Effector memory CD8-positive, alpha-beta T cell (primary cell): Measurements from ENCODE around the gene CFAP90.

ENCODE experiments used
- ATAC-seq: fragments of 150-1000 bp; cut with Tn5 transposase; replicated peaks from 2 replicates; pipeline ENCODE4 v1.10.0; 2021; ENCODE audit warnings: mild to moderate bottlenecking, moderate library complexity
- DNase-seq, 3 experiments: peaks; one replicate each; pipeline ENCODE4 v3.0.0; 2021
- H3K27ac Mint-ChIP-seq, 2 donors: one replicate each; pipeline ENCODE4 v1.8.0; 2022; ENCODE audit warnings: mild to moderate bottlenecking in 2 of 2, mixed read lengths in 2 of 2, moderate library complexity in 2 of 2
- H3K27me3 Mint-ChIP-seq, 2 donors: one replicate each; pipeline ENCODE4 v1.8.0; 2022; ENCODE audit warnings: mixed read lengths in 2 of 2
- H3K36me3 Mint-ChIP-seq: one replicate; pipeline ENCODE4 v1.8.0; 2022; ENCODE audit warnings: mild to moderate bottlenecking, moderate library complexity, mixed read lengths; ENCODE audit not compliant: insufficient read depth
- H3K4me1 Mint-ChIP-seq, 2 donors: one replicate each; pipeline ENCODE4 v1.8.0; 2022; ENCODE audit warnings: low read depth in 2 of 2, mixed read lengths in 2 of 2
- H3K4me3 Mint-ChIP-seq, 2 donors: one replicate each; pipeline ENCODE4 v1.8.0; 2022; ENCODE audit warnings: mild to moderate bottlenecking in 2 of 2, mixed read lengths in 2 of 2, moderate library complexity in 2 of 2
- H3K9me3 Mint-ChIP-seq, 2 donors: one replicate each; pipeline ENCODE4 v1.8.0; 2022; ENCODE audit warnings: mixed read lengths in 2 of 2

CFAP90 gene

DNA sequence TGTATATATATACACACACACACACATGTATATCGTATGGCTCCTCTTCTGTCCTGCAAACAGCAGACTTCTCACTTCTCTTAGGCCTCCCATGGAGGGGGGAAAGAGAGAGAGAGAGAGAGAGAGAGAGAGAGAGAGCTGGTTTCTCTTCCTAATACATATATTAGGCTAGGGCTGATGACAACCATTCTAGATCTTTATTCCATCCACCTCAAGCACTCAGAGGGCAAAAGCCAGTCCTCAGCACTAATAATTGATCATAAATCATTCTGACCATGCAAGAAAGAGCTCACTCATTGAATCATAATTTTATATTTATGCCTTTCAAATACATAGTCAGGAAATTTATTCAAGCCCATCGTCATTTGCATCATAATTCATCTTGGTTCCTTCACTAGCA lies 47.0 kb downstream of the CFAP90 start:
- no peak overlapping the region for H3K27ac Mint-ChIP-seq
- H3K36me3 Mint-ChIP-seq = peaks cover 3% of the 10 kb centered on the region
- H3K9me3 Mint-ChIP-seq = no peaks in the 10 kb centered on the region
- DNase-seq (no peak), ATAC-seq (no peak)
- H3K4me3 Mint-ChIP-seq = no peak overlapping the region
- H3K4me1 Mint-ChIP-seq = peaks cover 0 to 2% of the 10 kb centered on the region in 2 donors
- H3K27me3 Mint-ChIP-seq = peaks cover 4 to 27% of the 10 kb centered on the region in 2 donors

DNA sequence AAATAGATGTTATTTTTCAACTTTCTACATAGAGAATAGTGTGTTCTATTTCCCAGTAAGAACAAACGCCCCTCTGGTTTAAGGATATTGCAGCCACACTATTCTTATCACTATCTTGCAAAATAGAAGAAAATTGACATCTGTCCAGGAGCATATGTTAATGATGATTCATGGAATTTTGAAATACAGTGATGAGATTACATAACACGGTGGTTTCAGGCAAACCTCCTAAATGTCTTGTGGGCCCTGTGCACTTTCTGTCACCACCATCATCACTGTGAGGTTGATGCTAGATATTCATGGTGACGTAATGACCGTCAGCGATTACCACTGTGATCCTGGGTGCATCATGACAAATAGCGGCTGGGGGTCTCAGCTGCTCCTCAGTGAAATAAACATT lies 48.1 kb downstream of the CFAP90 start:
- Mint-ChIP-seq H3K9me3 (no peaks in the 10 kb centered on the region), H3K27ac (no peak overlapping the region), H3K27me3 (peaks cover 4 to 27% of the 10 kb centered on the region in 2 donors), H3K4me1 (peaks cover 0 to 2% of the 10 kb centered on the region in 2 donors), H3K36me3 (no peaks in the 10 kb centered on the region), H3K4me3 (no peak overlapping the region)
- DNase-seq (no peak), ATAC-seq (no peak)

DNA sequence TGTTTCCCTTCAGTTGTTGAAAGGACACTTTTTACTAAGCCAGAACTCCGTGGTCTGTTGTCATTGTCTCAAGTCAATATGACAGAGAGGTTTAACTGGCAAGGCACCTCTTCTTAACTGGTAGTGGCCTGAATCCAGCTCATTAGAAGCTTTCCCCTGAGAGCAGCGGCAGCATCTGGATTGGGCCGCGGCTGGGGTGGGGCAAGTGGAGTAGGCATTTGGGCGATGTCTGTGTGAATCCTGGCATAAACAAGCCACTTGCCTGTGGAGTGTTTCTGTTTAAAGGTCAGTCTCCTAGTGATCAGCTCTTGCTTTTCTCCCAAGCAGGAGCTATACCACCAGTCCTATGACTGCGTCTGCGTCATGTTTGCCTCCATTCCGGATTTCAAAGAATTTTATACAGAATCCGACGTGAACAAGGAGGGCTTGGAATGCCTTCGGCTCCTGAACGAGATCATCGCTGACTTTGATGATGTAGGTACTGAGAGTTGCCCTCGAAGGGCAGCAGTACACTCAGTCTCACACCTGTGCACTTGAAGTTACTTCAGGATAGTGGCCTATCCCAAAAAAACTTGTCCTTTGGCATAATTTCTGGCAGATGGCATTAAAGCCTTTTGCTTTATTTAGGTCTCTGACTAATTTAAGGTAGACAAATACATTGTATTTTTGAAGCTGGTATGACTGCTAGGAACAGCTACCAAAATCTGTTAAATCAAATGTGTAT lies 48.9 kb downstream of the CFAP90 start:
- ATAC-seq = no peak
- no peak for DNase-seq
- no peak overlapping the region for H3K27ac Mint-ChIP-seq
- H3K9me3 Mint-ChIP-seq = no peaks in the 10 kb centered on the region
- peaks cover 2% of the 10 kb centered on the region for H3K36me3 Mint-ChIP-seq
- H3K4me1 Mint-ChIP-seq = peaks cover 0 to 2% of the 10 kb centered on the region in 2 donors
- peaks cover 4 to 33% of the 10 kb centered on the region in 2 donors for H3K27me3 Mint-ChIP-seq
- no peak overlapping the region for H3K4me3 Mint-ChIP-seq

DNA sequence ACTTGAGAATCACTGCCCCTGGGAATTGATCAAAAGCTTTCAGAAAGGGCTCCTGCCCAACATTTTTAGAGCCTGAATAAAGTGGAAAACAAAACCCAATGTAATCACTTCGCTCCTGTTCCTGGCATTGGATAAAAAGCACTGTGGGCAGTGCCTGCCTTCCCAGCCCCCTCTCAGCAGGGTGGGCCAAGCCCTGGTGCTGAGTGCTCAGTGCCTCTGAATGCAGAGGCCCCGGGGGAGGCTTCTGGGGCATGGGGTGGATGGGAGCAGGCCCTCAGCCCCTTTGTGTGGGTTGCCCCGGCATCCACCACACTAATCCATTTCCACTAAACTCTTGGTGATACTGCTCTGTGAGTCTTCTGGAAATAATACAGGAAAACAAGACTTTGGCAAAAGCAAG lies 55.6 kb downstream of the CFAP90 start:
- Mint-ChIP-seq H3K4me1 (no peaks in the 10 kb centered on the region), H3K4me3 (no peak overlapping the region), H3K27ac (no peak overlapping the region), H3K27me3 (peaks cover 5 to 40% of the 10 kb centered on the region in 2 donors), H3K9me3 (no peaks in the 10 kb centered on the region), H3K36me3 (peaks cover 2% of the 10 kb centered on the region)
- DNase-seq = no peak
- ATAC-seq = no peak

DNA sequence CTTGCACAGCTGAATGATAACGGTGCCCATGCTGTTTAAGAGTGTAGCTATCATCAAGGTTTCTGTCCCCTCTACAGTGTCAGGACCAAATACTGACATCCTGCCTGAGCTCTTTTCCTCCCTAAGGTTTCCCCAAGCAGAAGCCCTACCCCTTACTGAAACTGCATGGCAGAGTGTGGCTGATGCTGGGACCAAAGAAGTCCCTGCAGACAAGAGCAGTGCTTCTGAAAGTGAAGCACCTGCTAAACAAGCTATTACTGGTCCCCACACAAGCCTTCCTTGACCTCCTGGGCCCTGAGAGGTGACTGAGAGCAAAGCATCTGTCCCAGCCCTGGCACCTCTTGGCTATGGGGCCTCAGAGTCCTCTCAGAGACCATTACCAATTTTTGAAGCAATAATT lies 56.1 kb downstream of the CFAP90 start:
- Mint-ChIP-seq H3K4me1 (no peaks in the 10 kb centered on the region), H3K4me3 (no peak overlapping the region), H3K27me3 (peaks cover 5 to 45% of the 10 kb centered on the region in 2 donors), H3K36me3 (peaks cover 2% of the 10 kb centered on the region), H3K9me3 (no peaks in the 10 kb centered on the region), H3K27ac (no peak overlapping the region)
- DNase-seq (no peak), ATAC-seq (no peak)

DNA sequence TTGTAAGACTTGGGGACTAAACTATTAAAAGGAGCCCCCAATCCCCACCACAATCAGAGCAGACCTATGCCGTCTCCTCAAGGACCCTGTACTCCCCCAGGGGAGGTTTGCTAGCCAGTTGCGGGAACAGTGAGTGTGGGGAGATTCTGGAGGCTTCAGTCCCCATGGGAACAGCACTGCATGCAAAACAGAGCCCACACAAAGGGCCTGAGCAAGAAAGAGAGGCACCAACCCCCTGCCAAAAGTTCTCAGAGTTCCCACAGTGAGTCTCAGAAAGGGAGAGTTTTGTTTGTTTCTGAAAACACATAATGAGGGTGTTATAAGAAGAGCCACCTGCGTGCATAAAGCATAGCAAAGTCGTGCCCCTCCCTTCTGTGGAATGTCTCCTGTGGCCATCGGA lies 56.6 kb downstream of the CFAP90 start:
- no peak for DNase-seq
- H3K9me3 Mint-ChIP-seq = no peaks in the 10 kb centered on the region
- peaks cover 5 to 47% of the 10 kb centered on the region in 2 donors for H3K27me3 Mint-ChIP-seq
- H3K27ac Mint-ChIP-seq = no peak overlapping the region
- no peak overlapping the region for H3K4me3 Mint-ChIP-seq
- H3K4me1 Mint-ChIP-seq = no peaks in the 10 kb centered on the region
- ATAC-seq = no peak
- peaks cover 2% of the 10 kb centered on the region for H3K36me3 Mint-ChIP-seq

DNA sequence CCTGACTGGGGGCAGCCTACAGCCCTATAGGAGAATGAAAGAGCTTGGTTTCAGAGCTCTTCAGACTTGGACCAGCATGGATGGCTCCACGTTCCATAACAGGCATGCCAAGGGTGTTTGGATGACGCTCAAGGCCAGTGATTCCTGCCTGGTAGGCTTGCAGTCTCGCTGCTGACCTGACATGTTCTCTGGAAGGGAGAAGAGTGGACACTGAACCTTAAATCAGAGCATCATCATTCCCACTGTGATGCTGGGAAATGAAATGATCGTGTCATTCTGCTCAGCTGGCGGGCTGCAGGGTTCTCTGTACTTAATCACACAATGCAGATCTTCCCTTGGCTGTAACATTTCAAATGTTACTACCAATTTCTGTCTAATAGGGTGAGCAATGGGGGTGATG lies 57.0 kb downstream of the CFAP90 start:
- H3K27ac Mint-ChIP-seq = no peak overlapping the region
- no peak overlapping the region for H3K4me3 Mint-ChIP-seq
- DNase-seq = no peak
- H3K36me3 Mint-ChIP-seq = peaks cover 2% of the 10 kb centered on the region
- H3K4me1 Mint-ChIP-seq = no peaks in the 10 kb centered on the region
- no peak for ATAC-seq
- H3K9me3 Mint-ChIP-seq = no peaks in the 10 kb centered on the region
- peaks cover 5 to 44% of the 10 kb centered on the region in 2 donors for H3K27me3 Mint-ChIP-seq

DNA sequence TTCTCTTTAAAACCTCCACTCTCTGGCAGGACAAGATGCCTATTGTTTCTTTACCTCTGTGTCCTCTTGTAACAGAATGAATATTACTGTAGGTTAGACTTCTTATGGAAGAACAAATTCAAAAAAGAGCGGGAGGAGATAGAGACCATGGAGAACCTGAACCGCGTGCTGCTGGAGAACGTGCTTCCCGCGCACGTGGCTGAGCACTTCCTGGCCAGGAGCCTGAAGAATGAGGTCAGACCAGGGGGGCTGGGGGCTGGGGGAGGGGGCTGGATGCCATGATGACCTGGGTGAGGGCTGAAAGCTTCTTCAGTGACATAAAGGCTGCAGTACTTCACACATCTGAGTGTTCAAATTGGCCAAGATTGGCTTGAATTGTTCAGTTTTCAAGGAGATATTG lies 61.4 kb downstream of the CFAP90 start:
- no peak for DNase-seq
- Mint-ChIP-seq H3K9me3 (no peaks in the 10 kb centered on the region), H3K27ac (no peak overlapping the region), H3K4me1 (no peaks in the 10 kb centered on the region), H3K36me3 (no peaks in the 10 kb centered on the region), H3K4me3 (no peak overlapping the region), H3K27me3 (peaks cover 20 to 47% of the 10 kb centered on the region in 2 donors)
- no peak for ATAC-seq

DNA sequence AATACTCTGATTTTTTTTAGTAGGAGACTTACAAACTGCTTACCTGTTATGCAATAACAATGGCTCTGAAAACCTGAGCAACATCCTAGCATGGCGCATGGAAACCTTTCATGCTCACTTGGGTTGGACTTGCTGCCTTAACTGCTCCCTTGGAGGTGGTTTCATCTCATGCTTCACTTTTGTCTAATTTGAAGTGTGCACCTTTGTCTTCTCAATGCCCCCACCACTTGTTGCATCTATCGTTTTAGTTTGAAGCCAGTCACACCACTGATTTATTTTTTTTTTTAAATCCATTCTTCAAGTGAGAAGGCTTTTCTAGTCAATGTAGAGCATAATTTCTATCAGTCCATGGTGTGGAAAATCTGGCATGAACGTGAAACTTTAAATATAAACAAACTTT lies 63.2 kb downstream of the CFAP90 start:
- no peak overlapping the region for H3K27ac Mint-ChIP-seq
- ATAC-seq (no peak), DNase-seq (no peak)
- no peaks in the 10 kb centered on the region for H3K9me3 Mint-ChIP-seq
- peaks cover 20 to 65% of the 10 kb centered on the region in 2 donors for H3K27me3 Mint-ChIP-seq
- H3K36me3 Mint-ChIP-seq = no peaks in the 10 kb centered on the region
- no peak overlapping the region for H3K4me3 Mint-ChIP-seq
- H3K4me1 Mint-ChIP-seq = no peaks in the 10 kb centered on the region

DNA sequence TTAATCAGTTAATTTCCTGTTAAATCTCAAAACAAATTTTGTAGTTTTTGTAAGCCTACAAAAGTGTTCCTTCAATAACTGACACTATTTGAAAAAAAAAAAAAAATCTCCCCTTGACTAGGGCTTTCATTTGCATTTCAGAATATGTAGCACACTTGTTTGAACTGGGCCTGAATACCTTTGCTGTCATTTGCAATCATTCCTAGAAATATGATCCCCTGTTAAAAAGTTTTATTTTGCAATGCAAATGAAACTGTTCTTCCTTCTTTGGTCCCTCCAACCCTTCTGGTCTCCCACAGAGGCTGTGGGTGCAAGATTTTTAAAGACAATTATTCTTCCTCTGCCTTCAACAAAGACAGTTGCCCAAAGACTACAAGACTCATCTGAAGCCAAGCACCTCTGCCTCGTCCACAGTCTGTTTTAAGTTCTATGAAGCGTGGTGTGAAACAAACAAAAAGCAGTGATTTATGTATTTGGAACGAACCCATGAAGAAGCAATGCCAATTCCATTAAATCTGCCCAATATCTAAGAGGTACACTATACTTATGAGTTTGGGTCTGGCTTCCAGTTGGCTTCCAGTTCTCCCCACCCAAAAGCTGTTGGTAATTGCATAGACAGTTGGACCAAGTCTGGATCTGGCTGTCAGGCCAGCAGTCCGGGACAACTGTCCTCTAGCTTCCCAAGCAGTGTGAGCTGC lies 66.1 kb downstream of the CFAP90 start:
- DNase-seq (no peak), ATAC-seq (no peak)
- Mint-ChIP-seq H3K9me3 (peaks cover 0 to 2% of the 10 kb centered on the region in 2 donors), H3K27ac (no peak overlapping the region), H3K4me3 (no peak overlapping the region), H3K4me1 (peaks cover 0 to under 1% of the 10 kb centered on the region in 2 donors), H3K36me3 (no peaks in the 10 kb centered on the region), H3K27me3 (peaks cover 24 to 70% of the 10 kb centered on the region in 2 donors)

DNA sequence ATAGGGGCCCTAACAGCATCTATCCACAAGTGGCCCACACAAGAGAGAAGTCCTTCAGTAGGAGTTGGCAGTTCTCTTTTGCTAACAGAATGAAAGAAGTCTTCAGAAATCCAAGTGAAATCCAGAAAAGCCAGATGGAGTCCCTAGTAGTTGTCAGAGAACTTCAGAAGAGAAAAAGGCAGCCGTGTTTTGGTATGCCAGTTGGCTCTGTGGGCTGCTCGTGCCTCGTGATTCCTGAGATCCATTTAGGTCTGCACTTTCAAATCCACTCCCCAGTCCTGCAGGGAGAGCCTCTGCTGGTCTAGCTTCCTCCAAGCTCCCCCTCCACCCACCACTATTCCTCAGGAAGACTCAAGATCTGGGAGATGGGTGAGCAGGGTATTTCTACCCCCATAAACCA lies 69.0 kb downstream of the CFAP90 start:
- no peaks in the 10 kb centered on the region for H3K36me3 Mint-ChIP-seq
- peaks cover 9 to 11% of the 10 kb centered on the region in 2 donors for H3K4me1 Mint-ChIP-seq
- H3K27me3 Mint-ChIP-seq = peaks cover 19 to 66% of the 10 kb centered on the region in 2 donors
- peaks cover 0 to 2% of the 10 kb centered on the region in 2 donors for H3K9me3 Mint-ChIP-seq
- no peak overlapping the region for H3K27ac Mint-ChIP-seq
- no peak overlapping the region for H3K4me3 Mint-ChIP-seq
- ATAC-seq (no peak), DNase-seq (no peak)
